RWPE2 (cell line): ENCODE results near the gene FUOM.
"Not testable (repeated sequence)": the region's sequence is repeated elsewhere in the genome, so short reads cannot be mapped to it uniquely, and the experiment has no call there.

Source experiments
- ATAC-seq: fragments of 200-7000 bp; cut with Tn5 transposase; 3 replicates; pipeline ENCODE4 v1.9.1; 2021; ENCODE audit warnings: low read depth
- DNase-seq: peaks from one replicate; pipeline ENCODE4 v3.0.0-alpha.2; 2020; ENCODE audit warnings: low spot score
- H3K27ac ChIP-seq: fragments of 450-650 bp; 2 replicates; pipeline ENCODE4 v1.5.1; 2017; ENCODE audit warnings: mild to moderate bottlenecking; ENCODE audit not compliant: poor library complexity, severe bottlenecking
- H3K27me3 ChIP-seq: fragments of 250-450 bp; sonication (Bioruptor Pico); 2 replicates; pipeline ENCODE4 v1.5.1; 2021; ENCODE audit warnings: mild to moderate bottlenecking, moderate library complexity; ENCODE audit not compliant: insufficient read depth, poor library complexity, severe bottlenecking
- H3K36me3 ChIP-seq: fragments of 250-450 bp; sonication (Bioruptor Pico); 2 replicates; pipeline ENCODE4 v1.5.1; 2020; ENCODE audit warnings: low read depth, mild to moderate bottlenecking, moderate library complexity
- H3K4me1 ChIP-seq: fragments of 250-450 bp; sonication (Bioruptor Pico); 2 replicates; pipeline ENCODE4 v1.5.1; 2021; ENCODE audit warnings: mild to moderate bottlenecking, moderate library complexity; ENCODE audit not compliant: insufficient read depth, poor library complexity, severe bottlenecking
- H3K4me3 ChIP-seq: fragments of 250-450 bp; sonication (Bioruptor Pico); 2 replicates; pipeline ENCODE4 v1.5.1; 2021; ENCODE audit warnings: mild to moderate bottlenecking, moderate library complexity; ENCODE audit not compliant: severe bottlenecking
- H3K9me3 ChIP-seq: fragments of 250-450 bp; sonication (Bioruptor Pico); 2 replicates; pipeline ENCODE4 v1.5.1; 2021; ENCODE audit warnings: mild to moderate bottlenecking, moderate library complexity; ENCODE audit not compliant: severe bottlenecking
- CTCF ChIP-seq: fragments of 450-650 bp; IDR thresholded peaks from one replicate; pipeline ENCODE4 v1.5.1; 2017; ENCODE audit warnings: mild to moderate bottlenecking, moderate library complexity; ENCODE audit not compliant: poor library complexity, severe bottlenecking

FUOM gene

DNA sequence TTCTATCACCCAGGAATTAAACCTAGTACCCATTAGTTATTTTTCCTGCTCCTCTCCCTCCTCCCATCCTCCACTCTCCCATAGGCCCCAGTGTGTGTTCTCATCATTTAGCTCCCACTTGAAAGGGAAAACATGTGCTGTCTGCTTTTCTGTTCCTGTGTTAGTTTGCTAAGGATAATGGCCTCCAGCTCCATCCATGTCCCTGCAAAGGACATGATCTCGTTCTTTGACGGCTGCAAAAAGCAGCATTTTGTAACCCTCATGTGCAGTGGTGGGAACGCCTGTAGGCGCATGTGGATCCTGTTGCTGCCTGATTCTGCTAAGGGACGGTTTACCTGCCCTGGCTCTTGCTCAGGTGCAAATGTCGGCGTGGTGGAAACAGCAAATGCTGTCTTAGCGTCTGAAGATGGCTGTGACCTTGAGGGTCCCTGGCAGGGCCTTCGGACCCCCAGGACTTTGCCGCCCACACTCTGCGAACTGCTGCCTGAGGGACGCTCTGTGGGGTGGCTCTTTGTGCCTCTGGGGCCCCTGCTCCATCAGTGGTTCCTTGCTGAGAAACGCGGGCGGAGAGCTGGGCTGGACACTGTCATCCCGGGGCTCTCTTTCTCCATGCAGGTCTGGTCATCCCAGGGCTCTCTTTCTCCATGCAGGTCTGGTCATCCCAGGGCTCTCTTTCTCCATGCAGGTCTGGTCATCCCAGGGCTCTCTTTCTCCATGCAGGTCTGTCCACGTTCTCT is 30.6 kb upstream of the FUOM start:
- H3K4me1 ChIP-seq = peaks cover 5% of the 10 kb centered on the region
- ATAC-seq = no peak
- H3K4me3 ChIP-seq = no peak overlapping the region
- DNase-seq = peak; percentile 43
- no peaks in the 10 kb centered on the region for H3K9me3 ChIP-seq
- H3K36me3 ChIP-seq = no peaks in the 10 kb centered on the region
- H3K27me3 ChIP-seq = no peaks in the 10 kb centered on the region
- TF ChIP-seq CTCF = no peak
- no peak overlapping the region for H3K27ac ChIP-seq

- not testable (repeated sequence) for H3K27me3 ChIP-seq, H3K9me3 ChIP-seq, H3K27ac ChIP-seq, ATAC-seq, H3K4me3 ChIP-seq, H3K4me1 ChIP-seq, H3K36me3 ChIP-seq
- peak; percentile 6 for DNase-seq
Observed at GRCh38 chr10:133386951-133387350, 29.1 kb upstream of the FUOM start.

DNA sequence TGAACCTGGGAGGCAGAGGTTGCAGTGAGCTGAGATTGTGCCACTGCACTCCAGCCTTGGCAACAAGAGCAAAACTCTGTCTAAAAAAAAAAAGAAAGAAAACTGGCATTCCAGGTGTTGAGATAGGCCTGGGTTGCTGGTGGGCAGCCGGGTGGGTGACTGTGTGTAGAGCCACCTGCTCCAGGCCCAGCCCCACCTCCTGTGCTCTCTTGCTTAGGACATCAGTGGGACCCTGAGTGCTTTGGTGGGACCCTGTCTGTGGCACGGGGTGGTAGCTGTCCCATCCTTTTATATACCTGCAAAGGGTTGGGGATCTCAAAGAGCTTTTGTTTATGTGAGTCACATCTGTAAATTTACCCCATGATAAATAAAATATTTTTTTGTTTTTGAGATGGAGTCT is 27.4 kb upstream of the FUOM start:
- Histone ChIP-seq H3K4me1 (peaks cover under 1% of the 10 kb centered on the region), H3K36me3 (no peaks in the 10 kb centered on the region), H3K27ac (no peak overlapping the region), H3K27me3 (no peaks in the 10 kb centered on the region), H3K9me3 (no peaks in the 10 kb centered on the region), H3K4me3 (no peak overlapping the region)
- ATAC-seq = no peak
- peak; percentile 40 for DNase-seq
- no peak for TF ChIP-seq CTCF

GRCh38 chr10:133384071-133384470 is 26.3 kb upstream of the FUOM start:
- Histone ChIP-seq H3K4me1 (no peaks in the 10 kb centered on the region), H3K27ac (no peak overlapping the region), H3K4me3 (no peak overlapping the region), H3K36me3 (no peaks in the 10 kb centered on the region), H3K27me3 (no peaks in the 10 kb centered on the region), H3K9me3 (no peaks in the 10 kb centered on the region)
- DNase-seq (no peak), ATAC-seq (no peak)
- TF ChIP-seq CTCF = no peak

DNA sequence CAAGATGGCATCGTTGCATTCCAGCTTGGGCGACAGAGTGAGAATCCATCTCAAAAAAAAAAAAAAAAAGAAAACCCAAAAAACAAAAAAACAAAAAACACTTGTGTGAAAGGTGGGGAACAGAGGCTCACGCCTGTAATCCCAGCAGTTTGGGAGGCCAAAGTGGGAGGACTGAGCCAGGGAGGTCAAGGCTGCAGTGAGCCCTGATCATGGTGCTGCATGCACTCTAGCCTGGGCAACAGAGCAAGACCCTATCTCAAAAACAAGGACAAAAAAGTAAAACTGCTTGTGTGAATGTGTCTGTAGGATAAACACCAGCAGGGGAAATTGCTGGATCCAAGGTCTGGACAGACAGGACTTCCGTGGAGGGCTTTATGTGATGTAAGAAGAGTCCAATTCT is 25.7 kb upstream of the FUOM start:
- Histone ChIP-seq H3K27ac (no peak overlapping the region), H3K4me3 (no peak overlapping the region), H3K4me1 (no peaks in the 10 kb centered on the region), H3K27me3 (no peaks in the 10 kb centered on the region), H3K9me3 (no peaks in the 10 kb centered on the region), H3K36me3 (no peaks in the 10 kb centered on the region)
- DNase-seq = no peak
- ATAC-seq = no peak
- TF ChIP-seq CTCF = no peak
